Skin of body (tissue), 2 donors: Measurements from ENCODE around the gene NDUFB2. TPM values are rescaled to one million over a fixed set of nuclear protein-coding genes. Genes with fewer than 3 reads are reported as not detected.
"Not testable (repeated sequence)": the region's sequence is repeated elsewhere in the genome, so short reads cannot be mapped to it uniquely, and the experiment has no call there.

ENCODE experiments used
- DNase-seq: peaks from one replicate; lab custom pipeline; 2025; lab: John Stamatoyannopoulos, UW
- total RNA-seq: library from RNA; depleted of rRNA; stranded (reverse); fragments of >200 nt; gene quantifications from one replicate; pipeline ENCODE4 v1.2.3, GENCODE V29; 2014

NDUFB2 gene
- 77.3 TPM for total RNA-seq

- DNase-seq = peak; percentile 83
Measured at GRCh38 chr7:140696680-140697446, at the start of gene NDUFB2. TSS of gene NDUFB2 (plus strand) at chr7:140696708. CDS start at chr7:140696745, 37 bp downstream.

GRCh38 chr7:140646931-140647647 is 49.4 kb upstream of the NDUFB2 start:
- no peak for DNase-seq

DNA sequence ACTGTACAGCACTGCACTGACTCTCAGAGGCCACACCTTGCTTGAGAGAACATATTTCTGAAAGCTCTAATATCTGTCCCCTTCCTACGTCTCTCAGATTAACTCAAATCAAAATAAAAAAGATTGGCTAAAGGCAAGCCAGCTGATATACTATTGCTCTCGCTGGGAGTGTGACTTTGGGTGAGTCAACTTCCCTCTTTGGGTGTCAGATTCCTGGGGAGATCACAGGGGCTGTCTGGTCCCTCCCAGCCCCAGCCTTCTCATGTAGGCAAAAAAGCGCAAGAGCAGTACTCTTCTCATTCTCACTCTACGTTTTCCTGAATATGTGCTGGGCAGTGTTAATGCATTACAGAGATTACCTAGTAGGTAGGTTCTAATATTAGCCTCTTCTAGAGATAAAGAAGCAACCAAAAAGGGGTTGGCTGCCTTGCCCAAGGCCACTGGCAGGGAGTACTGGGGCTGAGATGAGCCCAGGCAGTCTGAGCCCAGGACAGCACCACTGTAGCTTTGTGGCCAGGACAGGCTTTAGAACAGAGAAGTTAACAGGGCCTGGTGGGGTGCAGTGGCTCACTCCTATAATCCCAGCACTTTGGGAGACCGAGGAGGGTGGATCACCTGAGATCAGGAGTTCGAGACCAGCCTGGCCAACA is 46.8 kb upstream of the NDUFB2 start:
- no peak for DNase-seq

- DNase-seq = no peak
Measured at GRCh38 chr7:140650367-140650766, 46.1 kb upstream of the NDUFB2 start.

GRCh38 chr7:140653319-140654108 is 43.0 kb upstream of the NDUFB2 start:
- peak; percentile 92 for DNase-seq

DNA sequence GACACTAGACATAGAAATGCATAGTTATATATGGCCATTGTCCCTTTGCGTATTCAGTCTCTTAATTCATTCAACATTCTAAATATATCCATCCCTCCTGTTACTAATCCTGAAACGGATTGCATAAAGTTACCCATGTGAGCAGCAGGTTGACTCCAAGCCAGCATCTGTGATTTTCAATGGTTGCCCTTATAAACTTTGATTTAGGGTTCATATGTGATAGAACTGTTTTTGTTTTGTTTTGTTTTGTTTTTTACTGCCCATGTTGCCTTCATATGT is 42.5 kb upstream of the NDUFB2 start:
- DNase-seq = no peak

GRCh38 chr7:140654661-140655060 is 41.8 kb upstream of the NDUFB2 start:
- DNase-seq = no peak

DNA sequence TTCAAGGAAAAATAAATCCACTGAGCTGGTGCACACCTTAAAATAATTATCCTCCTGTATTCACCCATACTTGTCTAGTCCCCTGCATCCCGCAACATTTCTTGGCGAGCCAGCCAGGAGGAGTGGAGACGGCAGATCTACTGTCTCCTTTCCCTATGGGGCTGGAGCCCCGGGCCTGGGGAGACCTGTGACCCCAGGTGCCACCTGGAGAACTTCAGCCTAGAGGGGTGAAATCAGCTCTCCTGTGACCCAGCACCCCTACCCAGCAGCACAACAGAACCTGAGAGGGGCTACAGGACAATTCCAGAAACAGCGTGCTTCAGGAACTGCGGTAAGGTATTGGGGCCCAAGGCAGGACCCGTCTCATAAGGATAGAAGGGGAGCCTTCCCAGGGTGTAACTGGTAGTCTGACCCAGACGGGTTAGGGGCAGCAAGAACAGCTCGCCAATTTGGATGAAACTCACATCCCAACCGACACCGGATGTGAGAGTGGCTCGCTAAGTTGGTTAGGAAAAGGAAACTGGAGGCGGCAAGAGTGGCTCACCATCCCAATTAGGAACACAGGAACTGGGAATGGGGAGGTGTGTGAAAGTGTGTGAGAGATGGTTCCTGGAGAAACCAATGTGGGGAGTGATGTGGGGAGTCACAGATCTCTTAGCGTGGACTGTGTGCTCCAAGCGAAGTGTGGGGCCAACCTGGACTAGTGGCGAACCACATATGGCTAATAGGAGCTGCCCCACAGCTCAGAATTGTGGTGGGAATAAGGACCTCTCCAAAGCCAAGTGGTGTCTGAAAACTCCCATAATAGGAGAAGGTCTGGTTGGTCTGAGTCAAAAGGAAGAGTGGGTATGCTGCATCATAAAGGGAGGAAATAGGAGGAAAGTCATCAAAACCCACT is 40.7 kb upstream of the NDUFB2 start:
- DNase-seq = no peak

- no peak for DNase-seq
Measured at GRCh38 chr7:140656548-140657515, 39.7 kb upstream of the NDUFB2 start.

DNA sequence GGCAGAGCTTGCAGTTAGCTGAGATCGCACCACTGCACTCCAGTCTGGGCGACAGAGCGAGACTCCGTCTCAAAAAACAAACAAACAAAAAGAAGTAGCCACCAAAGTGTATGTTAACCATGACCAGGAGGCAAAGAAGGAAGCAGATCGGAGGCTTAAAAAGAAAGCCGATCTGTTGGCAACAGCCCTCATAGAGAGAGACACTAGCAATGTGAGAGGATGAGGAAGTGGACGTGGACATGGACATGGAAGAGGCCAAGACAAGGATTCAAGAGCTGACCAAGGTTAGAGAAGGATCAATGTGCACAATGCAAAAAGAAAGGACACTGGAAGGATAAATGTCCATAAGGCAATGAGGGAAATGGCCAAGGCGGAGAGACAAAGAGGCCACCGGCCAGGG is 38.6 kb upstream of the NDUFB2 start:
- DNase-seq = no peak

- peak; percentile 52 for DNase-seq
Measured at GRCh38 chr7:140659856-140660255, 36.7 kb upstream of the NDUFB2 start.

DNA sequence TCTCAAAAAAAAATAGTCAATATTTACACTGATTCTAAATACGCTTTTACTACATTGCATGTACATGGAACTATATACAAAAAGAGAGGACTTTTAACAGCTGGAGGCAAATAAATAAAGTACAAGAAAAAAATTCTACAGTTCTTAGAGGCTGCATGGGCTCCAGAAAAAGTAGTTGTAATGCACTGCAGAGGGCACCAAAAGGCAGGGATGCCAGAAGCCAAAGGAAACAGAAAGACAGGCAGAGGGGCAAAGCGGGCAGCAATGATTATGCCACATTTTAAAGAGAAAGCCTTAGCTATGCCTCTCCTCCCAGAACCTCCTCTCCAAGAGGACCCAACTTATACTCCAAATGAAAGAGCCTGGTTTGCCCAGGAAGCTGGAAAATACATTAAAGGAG is 35.4 kb upstream of the NDUFB2 start:
- no peak for DNase-seq

DNA sequence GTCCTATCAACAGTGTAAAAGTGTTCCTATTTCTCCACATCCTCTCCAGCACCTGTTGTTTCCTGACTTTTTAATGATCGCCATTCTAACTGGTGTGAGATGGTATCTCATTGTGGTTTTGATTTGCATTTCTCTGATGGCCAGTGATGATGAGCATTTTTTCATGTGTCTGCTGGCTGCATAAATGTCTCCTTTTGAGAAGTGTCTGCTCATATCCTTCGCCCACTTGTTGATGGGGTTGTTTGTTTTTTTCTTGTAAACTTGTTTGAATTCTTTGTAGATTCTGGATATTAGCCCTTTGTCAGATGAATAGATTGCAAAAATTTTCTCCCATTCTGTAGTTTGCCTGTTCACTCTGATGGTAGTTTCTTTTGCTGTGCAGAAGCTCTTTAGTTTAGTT is 33.6 kb upstream of the NDUFB2 start:
- DNase-seq = not testable (repeated sequence)

DNA sequence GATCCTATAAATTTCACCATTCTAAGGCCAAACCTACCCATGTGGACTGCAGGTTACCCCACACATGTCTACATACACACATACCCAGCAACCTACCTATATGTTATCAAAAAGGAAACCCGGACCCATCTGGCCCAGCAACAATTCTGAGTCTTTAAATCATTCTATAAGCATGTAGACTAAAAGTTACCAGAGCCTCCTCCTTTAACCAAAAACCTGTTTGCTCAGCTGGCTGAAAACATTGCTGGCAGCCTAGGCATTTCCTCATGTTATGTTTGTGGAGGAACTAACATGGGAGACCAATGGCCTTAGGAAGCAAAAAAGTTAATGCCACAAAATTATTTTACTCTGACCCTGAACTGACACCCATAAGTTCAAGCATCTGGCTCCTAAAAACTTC is 29.0 kb upstream of the NDUFB2 start:
- DNase-seq = no peak

DNA sequence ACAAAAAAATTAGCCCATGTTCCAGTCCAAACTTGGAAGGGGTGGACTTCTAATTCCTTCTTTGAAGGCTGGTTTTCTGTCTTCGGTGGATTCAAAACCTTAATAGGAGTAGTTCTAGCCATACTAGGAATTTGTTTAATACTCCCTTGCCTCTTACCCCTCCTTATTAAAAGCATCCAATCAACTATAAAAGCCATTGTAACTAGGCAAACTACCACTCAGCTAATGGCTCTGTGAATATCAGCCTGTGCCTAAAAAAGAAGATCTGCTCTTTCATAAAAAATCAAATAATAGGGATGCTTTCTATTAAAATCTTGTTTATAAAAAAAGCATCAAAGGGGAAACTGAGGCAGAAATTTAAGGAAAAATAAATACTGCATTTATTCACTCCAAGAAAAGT is 27.9 kb upstream of the NDUFB2 start:
- DNase-seq = no peak

GRCh38 chr7:140669352-140669751 is 27.2 kb upstream of the NDUFB2 start:
- no peak for DNase-seq

DNA sequence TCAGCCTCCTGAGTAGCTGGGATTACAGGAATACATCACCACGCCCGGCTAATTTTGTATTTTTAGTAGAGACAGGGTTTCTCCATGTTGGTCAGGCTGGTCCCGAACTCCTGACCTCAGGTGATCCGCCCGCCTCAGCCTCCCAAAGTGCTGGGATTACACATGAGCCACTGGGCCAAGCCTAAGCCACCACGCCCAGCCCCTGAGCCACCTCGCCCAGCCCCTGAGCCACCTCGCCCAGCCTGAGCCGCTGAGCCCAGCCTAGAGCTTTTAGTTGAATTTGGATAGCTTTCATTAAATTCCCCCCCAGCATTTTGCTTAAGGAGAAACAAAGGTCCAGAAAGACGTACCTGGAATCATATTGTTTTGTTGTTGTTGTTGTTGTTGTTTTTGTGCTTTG is 26.6 kb upstream of the NDUFB2 start:
- DNase-seq = not testable (repeated sequence)

GRCh38 chr7:140670343-140670935 is 26.1 kb upstream of the NDUFB2 start:
- DNase-seq = no peak

- no peak for DNase-seq
Measured at GRCh38 chr7:140671966-140672365, 24.5 kb upstream of the NDUFB2 start.
